Panc1 (cell line): Measurements from ENCODE around the gene UQCRC2.

Experiments used
- POLR2AphosphoS5 ChIP-seq: IDR thresholded peaks from 2 replicates; pipeline ENCODE4 v1.6.1; 2012; ENCODE audit warnings: mild to moderate bottlenecking, low read depth, low read length, moderate library complexity
- SIN3A ChIP-seq: IDR thresholded peaks from 2 replicates; pipeline ENCODE4 v1.6.1; 2012; ENCODE audit warnings: low read depth, mild to moderate bottlenecking, low read length, moderate library complexity, borderline replicate concordance; ENCODE audit not compliant: insufficient read depth
- TCF7L2 ChIP-seq: IDR thresholded peaks from 2 replicates; pipeline ENCODE4 v1.6.1; 2011; ENCODE audit warnings: mild to moderate bottlenecking, low read depth, low read length, inconsistent platforms
- TF ChIP-seq, protein P1 (sequence below): fragments of 450-650 bp; IDR thresholded peaks from 2 replicates; pipeline ENCODE4 v1.5.1; 2017; ENCODE audit warnings: mild to moderate bottlenecking
- TF ChIP-seq, protein P2 (sequence below), 2 experiments: IDR thresholded peaks; 2 replicates each; pipeline ENCODE4 v1.6.1; 2011 to 2012; ENCODE audit warnings: low read depth in 2 of 2, control low read depth in 1 of 2, low read length in 1 of 2, mild to moderate bottlenecking in 1 of 2, moderate library complexity in 1 of 2; ENCODE audit not compliant: insufficient read depth in 1 of 2

DNA sequence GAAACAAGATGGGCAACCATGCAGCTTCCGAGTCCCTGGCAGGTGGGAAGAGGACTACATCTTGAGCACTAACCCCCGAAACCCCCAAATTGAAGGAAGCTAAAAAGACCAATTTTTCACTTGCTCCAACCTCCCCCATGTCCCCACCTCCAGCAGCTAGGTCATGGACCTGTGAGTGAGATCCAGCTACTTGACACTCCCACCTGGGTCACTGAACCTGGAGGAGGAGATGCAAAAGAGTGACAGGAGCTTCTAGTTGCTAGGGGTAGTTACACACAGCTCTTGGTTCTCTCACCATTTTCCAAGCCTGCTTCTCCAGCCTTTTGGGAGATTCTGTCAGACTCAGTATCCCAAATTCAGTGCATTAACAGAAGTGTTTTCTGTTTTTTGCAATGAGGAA lies 36.6 kb downstream of the UQCRC2 start:
- TF ChIP-seq, protein P1, sequence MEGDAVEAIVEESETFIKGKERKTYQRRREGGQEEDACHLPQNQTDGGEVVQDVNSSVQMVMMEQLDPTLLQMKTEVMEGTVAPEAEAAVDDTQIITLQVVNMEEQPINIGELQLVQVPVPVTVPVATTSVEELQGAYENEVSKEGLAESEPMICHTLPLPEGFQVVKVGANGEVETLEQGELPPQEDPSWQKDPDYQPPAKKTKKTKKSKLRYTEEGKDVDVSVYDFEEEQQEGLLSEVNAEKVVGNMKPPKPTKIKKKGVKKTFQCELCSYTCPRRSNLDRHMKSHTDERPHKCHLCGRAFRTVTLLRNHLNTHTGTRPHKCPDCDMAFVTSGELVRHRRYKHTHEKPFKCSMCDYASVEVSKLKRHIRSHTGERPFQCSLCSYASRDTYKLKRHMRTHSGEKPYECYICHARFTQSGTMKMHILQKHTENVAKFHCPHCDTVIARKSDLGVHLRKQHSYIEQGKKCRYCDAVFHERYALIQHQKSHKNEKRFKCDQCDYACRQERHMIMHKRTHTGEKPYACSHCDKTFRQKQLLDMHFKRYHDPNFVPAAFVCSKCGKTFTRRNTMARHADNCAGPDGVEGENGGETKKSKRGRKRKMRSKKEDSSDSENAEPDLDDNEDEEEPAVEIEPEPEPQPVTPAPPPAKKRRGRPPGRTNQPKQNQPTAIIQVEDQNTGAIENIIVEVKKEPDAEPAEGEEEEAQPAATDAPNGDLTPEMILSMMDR = no peak
- TF ChIP-seq POLR2AphosphoS5 (no peak), SIN3A (no peak), TCF7L2 (no peak)
- TF ChIP-seq, protein P2, sequence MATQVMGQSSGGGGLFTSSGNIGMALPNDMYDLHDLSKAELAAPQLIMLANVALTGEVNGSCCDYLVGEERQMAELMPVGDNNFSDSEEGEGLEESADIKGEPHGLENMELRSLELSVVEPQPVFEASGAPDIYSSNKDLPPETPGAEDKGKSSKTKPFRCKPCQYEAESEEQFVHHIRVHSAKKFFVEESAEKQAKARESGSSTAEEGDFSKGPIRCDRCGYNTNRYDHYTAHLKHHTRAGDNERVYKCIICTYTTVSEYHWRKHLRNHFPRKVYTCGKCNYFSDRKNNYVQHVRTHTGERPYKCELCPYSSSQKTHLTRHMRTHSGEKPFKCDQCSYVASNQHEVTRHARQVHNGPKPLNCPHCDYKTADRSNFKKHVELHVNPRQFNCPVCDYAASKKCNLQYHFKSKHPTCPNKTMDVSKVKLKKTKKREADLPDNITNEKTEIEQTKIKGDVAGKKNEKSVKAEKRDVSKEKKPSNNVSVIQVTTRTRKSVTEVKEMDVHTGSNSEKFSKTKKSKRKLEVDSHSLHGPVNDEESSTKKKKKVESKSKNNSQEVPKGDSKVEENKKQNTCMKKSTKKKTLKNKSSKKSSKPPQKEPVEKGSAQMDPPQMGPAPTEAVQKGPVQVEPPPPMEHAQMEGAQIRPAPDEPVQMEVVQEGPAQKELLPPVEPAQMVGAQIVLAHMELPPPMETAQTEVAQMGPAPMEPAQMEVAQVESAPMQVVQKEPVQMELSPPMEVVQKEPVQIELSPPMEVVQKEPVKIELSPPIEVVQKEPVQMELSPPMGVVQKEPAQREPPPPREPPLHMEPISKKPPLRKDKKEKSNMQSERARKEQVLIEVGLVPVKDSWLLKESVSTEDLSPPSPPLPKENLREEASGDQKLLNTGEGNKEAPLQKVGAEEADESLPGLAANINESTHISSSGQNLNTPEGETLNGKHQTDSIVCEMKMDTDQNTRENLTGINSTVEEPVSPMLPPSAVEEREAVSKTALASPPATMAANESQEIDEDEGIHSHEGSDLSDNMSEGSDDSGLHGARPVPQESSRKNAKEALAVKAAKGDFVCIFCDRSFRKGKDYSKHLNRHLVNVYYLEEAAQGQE (IDR thresholded peaks at IDR 0.05; ENCODE audit: insufficient read depth in 1 of 2, low read depth in 2 of 2, low read length in 1 of 2) = no peak
